ENCODE measurements around the gene MAPKAPK5.

- no peak for TF ChIP-seq POLR2A (IDR thresholded peaks at IDR 0.05)
- no peak for TF ChIP-seq CTCF (IDR thresholded peaks at IDR 0.05 in 8 of 11, conservative IDR thresholded peaks at IDR 0.05 in 3 of 11)
- no peak for TF ChIP-seq POLR2AphosphoS5 (IDR thresholded peaks at IDR 0.05)
Measured at GRCh38 chr12:111927346-111927745, 85.3 kb downstream of the MAPKAPK5 start.

All from spleen (tissue), 7 donors.